Measurements from ENCODE around the gene HIGD2B. TPM values are rescaled to one million over a fixed set of nuclear protein-coding genes. Genes with fewer than 3 reads are reported as not detected.
"Not testable (repeated sequence)": the region's sequence is repeated elsewhere in the genome, so short reads cannot be mapped to it uniquely, and the experiment has no call there.

HIGD2B gene
- total RNA-seq, 2 donors from 2014 or later = not detected

DNA sequence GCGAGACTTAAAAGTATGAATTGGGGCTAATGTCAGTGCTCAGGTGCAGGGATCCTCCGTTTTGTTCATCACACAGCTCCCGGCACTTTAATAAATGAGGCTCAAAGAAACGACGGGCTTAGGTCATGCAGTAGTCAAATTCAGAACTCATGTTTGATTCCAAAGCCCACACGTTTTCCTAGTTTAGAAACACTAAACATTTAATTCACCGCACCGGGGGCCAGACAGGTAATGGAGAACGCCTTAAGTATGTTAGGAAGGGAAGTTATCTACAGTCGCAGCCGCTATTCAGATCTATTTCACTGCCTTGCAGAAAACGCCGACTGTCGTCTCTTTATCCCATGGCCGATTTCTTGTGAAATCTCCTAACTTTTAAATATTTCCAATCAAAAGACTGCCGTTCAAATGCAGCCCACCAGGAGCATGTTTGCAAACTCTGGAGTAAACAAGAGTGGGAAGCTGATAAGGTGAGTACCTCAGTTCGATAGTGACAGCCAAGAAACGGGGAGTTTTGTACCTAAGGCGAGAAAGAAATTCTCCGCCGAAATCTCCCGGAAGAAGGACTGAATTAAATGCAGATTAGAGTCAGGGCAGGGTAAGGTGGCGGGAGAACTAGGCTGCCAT lies 569 bp downstream of the HIGD2B start:
- intact Hi-C loops (cut with DNase I) = no loop called here
- DNase-seq (ENCODE audit: low spot score) = no peak

DNA sequence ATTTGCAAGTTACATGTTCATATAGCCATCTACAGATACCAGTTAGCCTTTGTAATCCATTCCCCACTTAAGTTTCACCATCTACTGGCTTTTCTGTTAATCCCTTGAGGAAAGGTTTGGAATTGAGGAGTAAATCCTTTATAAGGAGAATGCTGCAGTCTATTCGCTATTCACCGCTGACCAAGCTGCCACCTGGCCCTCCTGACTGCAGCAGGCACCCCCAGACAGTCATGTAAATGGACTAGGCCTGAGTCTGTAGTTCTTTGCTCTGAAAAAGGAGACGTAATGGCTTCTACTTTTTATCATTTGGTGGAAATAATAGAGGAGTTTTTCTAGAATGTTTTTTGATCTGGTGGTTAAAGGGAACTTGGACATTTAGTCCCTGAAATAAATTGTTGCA lies 3.2 kb downstream of the HIGD2B start:
- no peak for DNase-seq (ENCODE audit: low spot score)
- intact Hi-C loops (cut with DNase I) = no loop called here

DNA sequence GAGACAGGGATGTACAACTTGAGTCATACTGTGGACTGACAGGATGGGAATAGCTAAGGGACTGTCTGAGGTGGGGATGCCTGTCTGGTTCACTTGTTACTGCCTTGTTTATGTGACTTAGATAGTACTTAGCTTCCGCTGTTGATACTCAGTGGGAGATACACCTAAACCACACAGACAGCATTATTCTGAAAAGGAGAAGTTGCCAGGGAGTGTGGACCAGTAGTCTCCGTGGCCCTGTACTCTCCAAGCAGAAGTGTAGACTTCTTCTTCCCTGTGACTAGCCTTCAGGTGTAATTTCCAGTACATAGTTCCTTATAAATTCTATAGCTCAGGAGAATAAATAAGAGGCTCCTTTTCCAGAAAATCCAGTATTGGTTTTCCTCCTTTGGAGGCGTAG lies 5.1 kb downstream of the HIGD2B start:
- no peak for DNase-seq (ENCODE audit: low spot score)
- intact Hi-C loops (cut with DNase I) = no loop called here

DNA sequence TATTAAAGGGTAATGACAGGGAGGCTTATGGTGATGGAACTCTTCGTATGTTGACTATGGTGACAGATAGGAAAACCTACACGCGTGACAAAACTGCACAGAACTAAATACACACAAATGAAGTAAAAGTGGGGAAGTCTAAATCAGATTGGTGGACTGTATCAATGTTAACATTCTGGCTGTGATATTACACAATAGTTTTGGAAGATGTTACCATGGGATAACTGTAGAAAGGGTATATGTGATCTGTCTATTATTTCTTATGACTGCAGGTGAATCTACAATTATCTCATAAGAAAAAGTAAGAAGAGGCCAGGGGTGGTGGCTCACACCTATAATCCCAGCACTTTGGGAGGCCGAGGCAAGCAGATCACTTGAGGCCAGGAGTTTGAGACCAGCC lies 9.1 kb downstream of the HIGD2B start:
- intact Hi-C loops (cut with DNase I) = no loop called here
- DNase-seq (ENCODE audit: low spot score) = no peak

DNA sequence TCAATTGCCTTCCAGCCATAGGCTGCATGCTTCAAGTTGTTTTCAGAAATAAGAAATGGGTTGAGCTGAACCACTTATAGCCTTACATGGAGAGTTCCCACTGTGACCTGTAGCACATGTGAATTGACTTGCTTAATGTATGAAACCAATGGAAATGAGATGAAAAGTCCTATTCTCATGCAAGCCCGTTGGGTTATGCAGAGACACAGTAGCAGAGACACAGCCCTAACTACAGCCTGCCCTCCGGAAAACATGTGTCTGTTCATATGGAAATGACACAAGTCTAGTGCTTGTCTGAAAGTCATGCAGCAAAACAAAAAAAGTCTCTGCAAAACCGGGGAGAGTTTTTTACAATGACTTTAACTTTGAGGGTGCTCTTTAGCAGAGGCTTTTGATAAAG lies 14.5 kb downstream of the HIGD2B start:
- no peak for DNase-seq (ENCODE audit: low spot score)
- intact Hi-C loops (cut with DNase I) = no loop called here

- DNase-seq (ENCODE audit: low spot score) = peak; percentile 91
- intact Hi-C loops (cut with DNase I) = not testable (repeated sequence)
Observed at GRCh38 chr15:72670656-72671352, 15.2 kb downstream of the HIGD2B start.

- intact Hi-C loops (cut with DNase I); DNase-seq (ENCODE audit: low spot score): not testable (repeated sequence)
Observed at GRCh38 chr15:72669803-72670202, 16.2 kb downstream of the HIGD2B start.

GRCh38 chr15:72665706-72666105 lies 20.3 kb downstream of the HIGD2B start:
- DNase-seq (ENCODE audit: low spot score); intact Hi-C loops (cut with DNase I): not testable (repeated sequence)

- intact Hi-C loops (cut with DNase I); DNase-seq (ENCODE audit: low spot score): not testable (repeated sequence)
Observed at GRCh38 chr15:72663931-72664330, 22.1 kb downstream of the HIGD2B start.

DNA sequence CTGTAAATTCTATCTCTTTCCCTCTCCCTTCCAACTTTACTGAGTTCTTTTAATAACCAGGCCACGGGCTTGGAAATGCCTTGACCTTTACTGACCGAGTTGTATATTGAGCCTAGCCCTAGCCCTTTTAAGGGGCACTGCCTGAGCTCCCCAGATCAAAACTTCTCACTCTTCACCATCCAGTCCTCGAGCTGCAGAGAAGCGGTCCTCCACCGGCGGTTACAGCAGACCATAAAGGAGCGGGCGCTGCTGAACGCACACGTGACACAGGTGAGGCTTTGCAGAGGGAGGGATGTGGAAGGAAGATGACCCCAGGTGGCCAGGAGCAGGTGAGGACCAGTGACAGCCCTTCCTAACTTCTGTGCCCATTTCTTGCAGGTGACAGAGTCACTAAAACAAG lies 24.9 kb downstream of the HIGD2B start:
- DNase-seq (ENCODE audit: low spot score); intact Hi-C loops (cut with DNase I): not testable (repeated sequence)

DNA sequence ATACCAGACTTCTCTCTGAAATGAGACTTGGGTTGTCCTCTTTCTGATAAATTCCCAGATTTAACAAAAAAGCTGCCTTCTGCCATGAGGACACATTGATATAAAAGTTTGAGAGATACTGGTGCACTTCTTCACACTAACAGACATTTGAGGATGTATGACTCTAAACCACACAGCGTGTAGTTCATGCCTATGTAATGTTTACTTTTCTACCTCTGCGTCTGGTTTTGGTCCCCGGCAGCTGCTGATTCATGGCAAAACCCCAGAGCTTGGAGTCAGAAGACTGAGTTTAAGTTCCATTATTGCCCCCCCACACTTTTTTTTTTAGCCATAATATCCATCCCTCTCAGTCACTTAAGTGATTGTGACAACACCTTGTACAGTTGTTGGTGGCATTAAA lies 30.0 kb downstream of the HIGD2B start:
- not testable (repeated sequence) for DNase-seq (ENCODE audit: low spot score)

DNA sequence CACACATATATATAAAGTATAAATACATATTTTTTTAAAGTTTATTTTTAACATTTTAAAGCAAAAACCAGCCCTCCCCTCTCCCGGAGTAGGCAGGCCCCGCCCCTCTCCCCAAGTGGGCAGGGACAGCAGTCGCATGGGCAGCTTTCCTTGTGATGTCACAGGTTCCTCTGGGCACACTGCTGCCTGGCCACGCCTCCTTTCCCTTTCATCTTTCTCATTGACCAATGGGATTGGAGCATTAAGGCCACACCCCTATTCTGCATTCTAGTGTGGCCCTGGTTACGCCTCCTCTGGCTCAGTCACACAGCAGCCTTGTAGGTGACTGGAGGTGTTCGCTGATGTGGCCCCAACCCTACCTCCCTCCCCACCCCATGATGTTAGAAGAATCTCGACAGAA lies 31.6 kb downstream of the HIGD2B start, which contains the start of gene GOLGA6B:
Gene GOLGA6B (plus strand): TSS at position 301 of the 400 bp plus-strand sequence. CDS start 41 bp downstream, at position 342.
- intact Hi-C loops (cut with DNase I); DNase-seq (ENCODE audit: low spot score): not testable (repeated sequence)

More for the DNA sequence above, 30.0 kb downstream of the HIGD2B start:
- intact Hi-C loops (cut with DNase I) = not testable (repeated sequence)

- intact Hi-C loops (cut with DNase I); DNase-seq (ENCODE audit: low spot score): not testable (repeated sequence)
Observed at GRCh38 chr15:72648631-72649253, 37.2 kb downstream of the HIGD2B start.

GRCh38 chr15:72642271-72642670 lies 43.7 kb downstream of the HIGD2B start:
- intact Hi-C loops (cut with DNase I) = not testable (repeated sequence)

DNA sequence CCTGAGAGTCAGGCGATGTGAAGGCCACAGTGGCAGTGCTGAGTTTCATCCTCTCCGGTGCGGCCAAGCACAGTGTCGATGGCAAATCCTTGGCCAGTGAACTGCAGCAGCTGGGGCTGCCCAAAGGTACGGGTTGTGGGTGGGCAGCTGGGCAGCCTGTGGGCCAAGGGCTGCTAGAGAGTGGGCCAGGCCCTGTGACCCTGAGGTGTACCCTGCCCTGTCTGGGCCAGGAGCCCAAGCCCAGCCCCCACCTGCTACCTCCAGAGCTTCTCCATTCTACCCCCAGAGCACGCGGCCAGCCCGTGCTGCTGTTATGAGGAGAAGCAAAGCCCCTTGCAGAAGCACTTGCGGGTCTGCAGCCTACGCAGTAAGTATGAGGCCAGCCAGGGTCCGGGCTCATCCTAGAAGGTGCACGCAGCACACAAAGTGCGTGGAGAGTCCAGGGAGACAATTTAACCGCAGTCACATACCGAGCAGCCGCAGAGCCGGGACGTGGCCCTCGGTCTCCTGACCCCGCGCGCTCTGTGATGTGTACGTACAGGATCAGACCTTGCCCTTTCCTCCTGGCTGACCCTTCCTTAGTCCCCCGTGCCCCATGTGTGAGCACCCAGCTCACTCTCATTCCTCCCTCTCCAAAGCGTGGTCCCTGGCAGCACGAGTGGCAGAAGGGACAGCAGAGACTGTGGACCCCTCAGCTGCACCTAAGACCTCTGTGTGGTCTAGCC lies 46.1 kb downstream of the HIGD2B start:
- DNase-seq (ENCODE audit: low spot score); intact Hi-C loops (cut with DNase I): not testable (repeated sequence)

More at GRCh38 chr15:72642271-72642670, 43.7 kb downstream of the HIGD2B start:
- not testable (repeated sequence) for DNase-seq (ENCODE audit: low spot score)

GRCh38 chr15:72636519-72637282 lies 49.3 kb downstream of the HIGD2B start:
- peak; percentile 93 for DNase-seq (ENCODE audit: low spot score)
- intact Hi-C loops (cut with DNase I) = not testable (repeated sequence)

GRCh38 chr15:72629068-72629570 lies 56.9 kb downstream of the HIGD2B start:
- DNase-seq (ENCODE audit: low spot score); intact Hi-C loops (cut with DNase I): not testable (repeated sequence)

GRCh38 chr15:72628249-72629067 lies 57.5 kb downstream of the HIGD2B start:
- intact Hi-C loops (cut with DNase I); DNase-seq (ENCODE audit: low spot score): not testable (repeated sequence)

Data from posterior vena cava (tissue), 2 donors.